ENCODE results near the gene FOXD1.

GRCh38 chr5:73460133-73460532, 11.6 kb upstream of the FOXD1 start:
- TF ChIP-seq, protein P1, sequence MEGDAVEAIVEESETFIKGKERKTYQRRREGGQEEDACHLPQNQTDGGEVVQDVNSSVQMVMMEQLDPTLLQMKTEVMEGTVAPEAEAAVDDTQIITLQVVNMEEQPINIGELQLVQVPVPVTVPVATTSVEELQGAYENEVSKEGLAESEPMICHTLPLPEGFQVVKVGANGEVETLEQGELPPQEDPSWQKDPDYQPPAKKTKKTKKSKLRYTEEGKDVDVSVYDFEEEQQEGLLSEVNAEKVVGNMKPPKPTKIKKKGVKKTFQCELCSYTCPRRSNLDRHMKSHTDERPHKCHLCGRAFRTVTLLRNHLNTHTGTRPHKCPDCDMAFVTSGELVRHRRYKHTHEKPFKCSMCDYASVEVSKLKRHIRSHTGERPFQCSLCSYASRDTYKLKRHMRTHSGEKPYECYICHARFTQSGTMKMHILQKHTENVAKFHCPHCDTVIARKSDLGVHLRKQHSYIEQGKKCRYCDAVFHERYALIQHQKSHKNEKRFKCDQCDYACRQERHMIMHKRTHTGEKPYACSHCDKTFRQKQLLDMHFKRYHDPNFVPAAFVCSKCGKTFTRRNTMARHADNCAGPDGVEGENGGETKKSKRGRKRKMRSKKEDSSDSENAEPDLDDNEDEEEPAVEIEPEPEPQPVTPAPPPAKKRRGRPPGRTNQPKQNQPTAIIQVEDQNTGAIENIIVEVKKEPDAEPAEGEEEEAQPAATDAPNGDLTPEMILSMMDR (IDR thresholded peaks at IDR 0.05) = no peak
- TF ChIP-seq POLR2A (IDR thresholded peaks at IDR 0.05) = no peak

Data from uterus (tissue), 2 donors.